Measurements from ENCODE around the gene NEU2.
"Not testable (repeated sequence)": the region's sequence is repeated elsewhere in the genome, so short reads cannot be mapped to it uniquely, and the experiment has no call there.

NEU2 gene

GRCh38 chr2:233010569-233011267, 21.8 kb upstream of the NEU2 start:
- no peak for DNase-seq (ENCODE audit: low read depth, low spot score)

GRCh38 chr2:233011268-233011650, 21.2 kb upstream of the NEU2 start:
- DNase-seq (ENCODE audit: low read depth, low spot score): no peak

- no peak for DNase-seq (ENCODE audit: low read depth, low spot score)
Observed at GRCh38 chr2:233011702-233012131, 20.8 kb upstream of the NEU2 start.

- no peak for DNase-seq (ENCODE audit: low read depth, low spot score)
Observed at GRCh38 chr2:233012301-233012971, 20.0 kb upstream of the NEU2 start.

- no peak for DNase-seq (ENCODE audit: low read depth, low spot score)
Observed at GRCh38 chr2:233013027-233013461, 19.4 kb upstream of the NEU2 start, which contains the start of gene NGEF. TSS of gene NGEF (minus strand) at chr2:233013256. CDS start at chr2:232974890, 38,366 bp downstream.

GRCh38 chr2:233013650-233014049, 18.8 kb upstream of the NEU2 start:
- DNase-seq (ENCODE audit: low read depth, low spot score): no peak

GRCh38 chr2:233015019-233015645, 17.3 kb upstream of the NEU2 start:
- no peak for DNase-seq (ENCODE audit: low read depth, low spot score)

GRCh38 chr2:233017947-233018346, 14.5 kb upstream of the NEU2 start:
- no peak for DNase-seq (ENCODE audit: low read depth, low spot score)

GRCh38 chr2:233019610-233020009, 12.9 kb upstream of the NEU2 start:
- DNase-seq (ENCODE audit: low read depth, low spot score): not testable (repeated sequence)

- DNase-seq (ENCODE audit: low read depth, low spot score): no peak
Observed at GRCh38 chr2:233020454-233020853, 12.0 kb upstream of the NEU2 start.

GRCh38 chr2:233021771-233022170, 10.7 kb upstream of the NEU2 start:
- DNase-seq (ENCODE audit: low read depth, low spot score): no peak

GRCh38 chr2:233022561-233022960, 9.9 kb upstream of the NEU2 start:
- no peak for DNase-seq (ENCODE audit: low read depth, low spot score)

GRCh38 chr2:233023007-233023760, 9.3 kb upstream of the NEU2 start:
- no peak for DNase-seq (ENCODE audit: low read depth, low spot score)

GRCh38 chr2:233023761-233024410, 8.6 kb upstream of the NEU2 start:
- no peak for DNase-seq (ENCODE audit: low read depth, low spot score)

GRCh38 chr2:233025706-233026105, 6.8 kb upstream of the NEU2 start:
- no peak for DNase-seq (ENCODE audit: low read depth, low spot score)

- DNase-seq (ENCODE audit: low read depth, low spot score): no peak
Observed at GRCh38 chr2:233026198-233026813, 6.2 kb upstream of the NEU2 start.

GRCh38 chr2:233029321-233029720, 3.2 kb upstream of the NEU2 start:
- DNase-seq (ENCODE audit: low read depth, low spot score): no peak

- no peak for DNase-seq (ENCODE audit: low read depth, low spot score)
Observed at GRCh38 chr2:233031556-233032500, 644 bp upstream of the NEU2 start.

- DNase-seq (ENCODE audit: low read depth, low spot score): no peak
Observed at GRCh38 chr2:233033672-233034071, 1.2 kb downstream of the NEU2 start.

Data from iPS DF 19.7 (cell line).